Muscle of leg (tissue), 10 donors: ENCODE data around the gene F5. TPM values are rescaled to one million over a fixed set of nuclear protein-coding genes. Genes with fewer than 3 reads are reported as not detected.

Source experiments
- DNase-seq: peaks from one replicate; pipeline ENCODE4 v3.0.0; 2013
- H3K27ac ChIP-seq: one replicate; pipeline ENCODE4 v1.5.1; 2013; ENCODE audit warnings: mild to moderate bottlenecking, low read length, control low read depth
- H3K27me3 ChIP-seq: one replicate; pipeline ENCODE4 v1.6.1; 2013; ENCODE audit warnings: low read length; ENCODE audit not compliant: control insufficient read depth, insufficient read depth
- H3K36me3 ChIP-seq: one replicate; pipeline ENCODE4 v1.6.1; 2013; ENCODE audit warnings: low read length; ENCODE audit not compliant: control insufficient read depth, insufficient read depth
- H3K4me1 ChIP-seq: one replicate; pipeline ENCODE4 v1.6.1; 2013; ENCODE audit warnings: low read length; ENCODE audit not compliant: control insufficient read depth, insufficient read depth
- H3K4me3 ChIP-seq: one replicate; pipeline ENCODE4 v1.5.1; 2013; ENCODE audit warnings: low read length, control low read depth
- H3K9me3 ChIP-seq: replicated peaks from 2 replicates; pipeline ENCODE4 v1.6.1; 2013; ENCODE audit warnings: low read depth, low read length; ENCODE audit not compliant: control insufficient read depth
- polyA plus RNA-seq, 8 donors: library from polyadenylated mRNA; unstranded; fragments of 120-200 nt; gene quantifications; one replicate each; pipeline versions ENCODE4 v1.2.1 to v1.2.3, GENCODE V29; 2013; ENCODE audit warnings: inconsistent platforms in 1 of 8, low replicate concordance in 1 of 8; ENCODE audit not compliant: insufficient read length in 8 of 8, insufficient read depth in 1 of 8
- total RNA-seq: library from RNA; stranded (reverse); fragments of 120-200 nt; gene quantifications from one replicate; pipeline ENCODE4 v1.2.4, GENCODE V29; 2013

The F5 gene
- total and polyA plus RNA-seq, 9 donors: 0.07 to 0.71 (median 0.38) TPM

DNA sequence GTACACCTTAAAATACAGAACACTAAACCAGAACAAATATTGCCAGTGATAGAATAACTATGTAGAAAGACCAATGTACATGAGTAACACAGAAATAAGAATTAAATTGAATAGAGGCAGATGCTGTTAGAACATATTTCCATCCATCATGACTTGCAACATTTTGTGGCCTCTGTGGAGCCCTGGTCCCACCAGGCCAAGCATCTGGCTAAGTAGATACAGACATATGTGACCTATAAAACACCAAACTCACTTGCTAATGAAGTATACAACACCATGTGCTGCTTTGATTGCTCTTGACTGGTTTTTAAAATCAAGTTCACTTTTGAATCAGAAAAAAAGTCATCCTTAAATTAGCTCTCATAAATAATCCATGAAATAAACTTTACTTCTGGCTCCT, 121.0 kb downstream of the F5 start:
- no peaks in the 10 kb centered on the region for H3K9me3 ChIP-seq
- H3K36me3 ChIP-seq: peaks cover 4% of the 10 kb centered on the region
- no peaks in the 10 kb centered on the region for H3K4me1 ChIP-seq
- no peak for DNase-seq
- no peak overlapping the region for H3K4me3 ChIP-seq
- H3K27ac ChIP-seq: no peak overlapping the region
- peaks cover 4% of the 10 kb centered on the region for H3K27me3 ChIP-seq

Other genes with a start within 250 kb of the F5 start
- 8.5 TPM for gene NME7, start 218.7 kb downstream of the F5 start, total RNA-seq
- 10 to 100 TPM; 19.7 to 28.1 (median 22.3) TPM for gene NME7, start 218.7 kb downstream of the F5 start, polyA plus RNA-seq
- 21.4 TPM for gene BLZF1, start 218.3 kb downstream of the F5 start, total RNA-seq
- gene BLZF1, start 218.3 kb downstream of the F5 start, polyA plus RNA-seq: 10 to 100 TPM; 12.7 to 20.3 (median 16.7) TPM
- 0.66 TPM for gene CCDC181, start 159.0 kb downstream of the F5 start, total RNA-seq
- 1 to 10 TPM in 4 of 8 donors, under 1 TPM in 4; 0.80 to 1.6 (median 1.0) TPM for gene CCDC181, start 159.0 kb downstream of the F5 start, polyA plus RNA-seq
- gene SLC19A2, start 100.5 kb downstream of the F5 start, total RNA-seq: 7.0 TPM
- gene SLC19A2, start 100.5 kb downstream of the F5 start, polyA plus RNA-seq: 1 to 10 TPM; 4.9 to 7.6 (median 6.8) TPM
- 1.2 TPM for gene SELP, start 43.6 kb upstream of the F5 start, total RNA-seq
- gene SELP, start 43.6 kb upstream of the F5 start, polyA plus RNA-seq: 1 to 10 TPM in 6 of 8 donors, under 1 TPM in 2; 0.67 to 2.0 (median 1.1) TPM
- 0.84 TPM for gene SELL, start 125.1 kb upstream of the F5 start, total RNA-seq
- gene SELL, start 125.1 kb upstream of the F5 start, polyA plus RNA-seq: 1 to 10 TPM; 1.6 to 3.8 (median 2.3) TPM
- 1.6 TPM for gene SELE, start 147.6 kb upstream of the F5 start, total RNA-seq
- 1 to 10 TPM in 3 of 8 donors, under 1 TPM in 5; 0.79 to 3.3 (median 0.93) TPM for gene SELE, start 147.6 kb upstream of the F5 start, polyA plus RNA-seq
- gene METTL18, start 208.4 kb upstream of the F5 start, total RNA-seq: 9.9 TPM
- 1 to 10 TPM; 5.7 to 9.8 (median 7.7) TPM for gene METTL18, start 208.4 kb upstream of the F5 start, polyA plus RNA-seq